Fibroblast of skin of back (primary cell): Measurements from ENCODE around the gene TMEM185A.
"Not testable (repeated sequence)": the region's sequence is repeated elsewhere in the genome, so short reads cannot be mapped to it uniquely, and the experiment has no call there.

Experiments used
- DNase-seq: peaks from one replicate; pipeline ENCODE4 v3.0.0-alpha.2; 2013

Gene TMEM185A

DNA sequence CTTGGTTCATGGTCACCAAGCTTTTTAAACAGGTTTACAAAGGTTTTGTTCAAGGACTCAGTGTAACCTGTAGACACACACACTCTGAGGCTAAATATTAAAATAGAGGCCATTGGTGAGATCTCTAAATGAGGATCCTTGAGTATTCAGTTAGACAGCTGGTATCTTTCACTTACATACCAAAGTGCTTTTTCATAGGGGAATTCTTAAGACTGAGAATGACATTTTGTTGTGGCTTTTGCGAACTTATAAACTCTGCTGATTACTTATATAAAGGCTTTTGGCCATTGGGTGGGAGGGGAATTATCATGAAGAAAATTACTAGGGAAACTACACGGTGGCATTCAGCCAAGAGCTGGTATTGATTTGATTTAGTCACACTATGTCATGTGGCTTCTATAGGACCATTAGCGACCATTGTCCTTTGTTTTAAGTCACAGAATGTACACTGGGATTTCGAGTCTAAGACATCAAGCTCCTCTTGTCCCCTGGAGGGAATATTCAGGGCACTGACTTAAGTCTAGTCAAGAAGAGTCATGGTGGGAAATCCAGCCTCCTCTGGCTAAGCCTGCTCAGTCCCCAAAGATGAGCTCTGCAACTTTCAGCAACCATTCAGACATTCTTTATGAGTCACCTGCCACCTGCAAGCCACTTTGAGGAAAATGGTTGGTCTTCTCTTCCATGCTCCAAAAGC, 80.2 kb downstream of the TMEM185A start:
- DNase-seq, result not testable (repeated sequence)

DNA sequence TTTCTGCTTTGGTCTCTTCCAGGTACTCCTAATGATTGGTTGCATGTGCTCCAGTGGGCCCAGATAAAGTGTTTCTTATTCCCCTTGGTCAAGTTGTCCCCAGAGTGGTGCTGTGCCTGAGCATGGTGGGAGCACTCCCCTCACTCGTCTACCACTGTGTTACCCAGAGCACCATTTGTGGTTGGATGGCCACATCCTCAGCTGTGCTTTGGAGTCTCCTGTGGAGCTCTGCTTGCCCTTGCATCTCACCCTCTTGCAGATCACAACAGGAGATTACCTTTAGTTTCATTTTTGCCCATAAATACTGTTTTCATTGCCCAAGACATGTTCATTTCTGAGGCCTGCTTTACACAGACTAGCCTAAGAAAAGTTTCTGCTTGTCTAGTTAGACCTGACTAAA, 81.1 kb downstream of the TMEM185A start:
- not testable (repeated sequence) for DNase-seq

DNA sequence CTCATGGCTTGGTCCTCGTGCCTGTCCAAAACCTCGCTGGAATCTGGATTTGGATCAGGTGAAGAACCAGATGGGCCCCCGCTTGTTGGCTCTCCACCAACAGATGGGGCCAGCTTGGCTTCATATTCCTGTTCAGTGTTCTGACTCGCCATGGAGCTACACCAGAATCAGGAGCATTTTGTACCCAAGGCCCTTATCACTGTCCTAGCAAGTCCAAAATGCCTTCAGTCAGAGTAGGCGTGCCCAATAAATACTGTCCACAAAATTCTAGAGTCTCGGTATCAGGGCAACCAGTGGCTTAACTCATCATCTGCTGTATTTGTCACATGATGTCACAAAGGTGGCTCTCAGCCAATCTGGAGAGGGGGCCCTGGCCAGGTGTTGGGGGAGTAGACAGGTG, 81.9 kb downstream of the TMEM185A start, which contains the start of gene HSFX3:
TSS of gene HSFX3 (minus strand) at position 224 of the 400 bp plus-strand sequence. CDS start at position 152, 72 bp downstream.
- not testable (repeated sequence) for DNase-seq

DNA sequence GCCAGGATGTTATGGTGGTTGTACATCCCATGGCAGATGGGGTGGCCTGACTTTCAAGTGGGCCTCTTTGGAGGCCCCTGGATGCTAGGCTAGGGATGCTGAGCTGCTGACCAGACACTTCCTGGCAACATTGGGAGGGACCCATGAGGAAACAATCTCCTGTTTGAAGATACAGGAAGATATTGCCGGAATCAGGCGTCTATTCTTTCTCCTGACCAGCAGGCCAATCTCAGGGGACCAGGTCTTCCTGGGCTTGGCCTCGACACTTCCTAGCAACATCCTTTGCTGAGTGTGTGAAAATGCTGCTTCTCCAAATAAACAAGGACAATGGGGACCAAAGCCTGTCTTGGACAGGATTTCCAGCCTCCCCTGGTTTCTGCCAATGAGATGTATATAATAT, 83.8 kb downstream of the TMEM185A start:
- DNase-seq, result not testable (repeated sequence)

DNA sequence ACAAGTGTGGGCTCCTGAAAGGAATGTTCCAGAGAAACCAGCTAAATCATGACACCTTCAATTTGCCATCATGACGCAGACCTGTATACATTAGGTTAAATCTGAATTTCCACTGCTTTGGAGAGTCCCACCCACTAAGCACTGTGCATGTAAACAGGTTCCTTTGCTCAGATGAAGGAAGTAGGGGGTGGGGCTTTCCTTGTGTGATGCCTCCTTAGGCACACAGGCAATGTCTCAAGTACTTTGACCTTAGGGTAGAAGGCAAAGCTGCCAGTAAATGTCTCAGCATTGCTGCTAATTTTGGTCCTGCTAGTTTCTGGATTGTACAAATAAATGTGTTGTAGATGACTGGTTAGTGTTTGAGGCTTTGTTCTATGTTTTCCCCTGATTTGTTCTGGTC, 84.6 kb downstream of the TMEM185A start:
- DNase-seq, result not testable (repeated sequence)
